GM21390 (cell line): Measurements from ENCODE around the gene RRAGD.
A peak's percentile ranks its signal among the peaks of the same experiment; 100 is the strongest.

Experiments used
- ATAC-seq: cut with Tn5 transposase; IDR thresholded peaks from one replicate; pipeline ENCODE4 v1.9.1; 2021; ENCODE audit not compliant: unreplicated experiment

The RRAGD gene, protein sequence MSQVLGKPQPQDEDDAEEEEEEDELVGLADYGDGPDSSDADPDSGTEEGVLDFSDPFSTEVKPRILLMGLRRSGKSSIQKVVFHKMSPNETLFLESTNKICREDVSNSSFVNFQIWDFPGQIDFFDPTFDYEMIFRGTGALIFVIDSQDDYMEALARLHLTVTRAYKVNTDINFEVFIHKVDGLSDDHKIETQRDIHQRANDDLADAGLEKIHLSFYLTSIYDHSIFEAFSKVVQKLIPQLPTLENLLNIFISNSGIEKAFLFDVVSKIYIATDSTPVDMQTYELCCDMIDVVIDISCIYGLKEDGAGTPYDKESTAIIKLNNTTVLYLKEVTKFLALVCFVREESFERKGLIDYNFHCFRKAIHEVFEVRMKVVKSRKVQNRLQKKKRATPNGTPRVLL

DNA sequence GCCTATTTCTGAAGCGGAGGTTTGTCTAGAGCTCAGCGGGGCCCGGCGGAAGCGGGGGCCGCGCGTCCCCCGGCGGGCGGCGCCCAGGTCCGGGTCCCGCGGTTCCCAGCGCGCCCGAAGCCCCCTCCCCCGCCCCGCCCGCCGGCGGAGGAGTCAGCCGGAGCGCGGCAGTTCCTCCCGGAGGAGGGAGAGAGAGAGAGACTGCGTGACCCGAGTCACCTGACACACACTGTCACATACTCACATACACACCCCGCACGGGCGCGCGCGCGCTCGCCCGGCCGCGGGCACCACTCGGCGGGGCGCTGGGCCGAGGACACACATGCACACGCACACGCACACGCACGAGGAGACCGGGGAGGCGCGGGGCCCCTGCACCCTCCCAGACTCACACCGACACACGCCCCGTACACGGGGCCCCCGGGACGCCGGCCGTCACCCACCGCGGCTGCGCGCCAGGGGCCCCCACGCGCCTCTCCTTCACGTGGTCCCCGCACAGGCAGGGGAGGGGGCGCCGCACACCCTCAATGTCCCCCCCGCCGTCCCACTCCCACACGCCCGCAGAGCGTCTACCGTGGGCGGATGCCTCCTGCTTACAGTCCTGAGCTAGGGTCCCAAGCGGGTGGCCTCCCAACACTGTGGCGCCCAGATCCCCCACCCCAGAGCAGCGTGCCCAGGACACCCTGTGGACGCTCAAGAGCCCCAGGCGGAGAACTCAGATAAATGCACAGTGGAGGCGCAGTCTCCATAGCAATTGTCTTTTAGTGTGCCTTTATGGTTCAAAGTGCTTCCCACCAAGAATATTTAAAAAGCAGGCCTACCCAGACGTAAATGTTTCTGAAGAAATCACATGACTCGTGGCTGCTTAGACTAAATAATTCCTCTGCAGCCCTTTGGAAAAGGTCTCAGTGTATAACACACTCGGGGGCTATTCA, at the start of gene RRAGD:
RRAGD (minus strand) TSS at position 203 of the 935 bp plus-strand sequence. CDS start 280 bp downstream, outside the sequence.
- ATAC-seq = peak; percentile 65

- no peak for ATAC-seq
Observed at GRCh38 chr6:89460713-89461112, 48.6 kb upstream of the RRAGD start.

DNA sequence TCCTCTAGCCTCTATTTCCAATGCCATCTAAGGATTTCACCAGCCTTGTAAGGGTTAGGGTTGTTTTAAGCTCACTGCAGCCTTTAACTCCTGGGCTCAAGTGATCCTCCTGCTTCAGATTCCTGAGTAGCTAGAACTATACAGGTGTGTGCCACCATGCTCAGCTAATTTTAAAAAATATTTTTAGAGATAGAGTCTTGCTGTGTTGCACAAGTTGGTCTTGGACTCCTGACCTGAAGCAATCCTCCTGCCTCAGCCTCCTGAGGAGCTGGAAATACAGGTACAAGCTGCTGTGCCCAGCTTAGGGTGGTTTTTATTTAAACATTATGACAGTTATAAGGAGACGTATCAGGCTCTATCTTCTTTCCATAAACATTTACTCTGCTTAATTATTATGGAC, 47.4 kb upstream of the RRAGD start:
- ATAC-seq = no peak

DNA sequence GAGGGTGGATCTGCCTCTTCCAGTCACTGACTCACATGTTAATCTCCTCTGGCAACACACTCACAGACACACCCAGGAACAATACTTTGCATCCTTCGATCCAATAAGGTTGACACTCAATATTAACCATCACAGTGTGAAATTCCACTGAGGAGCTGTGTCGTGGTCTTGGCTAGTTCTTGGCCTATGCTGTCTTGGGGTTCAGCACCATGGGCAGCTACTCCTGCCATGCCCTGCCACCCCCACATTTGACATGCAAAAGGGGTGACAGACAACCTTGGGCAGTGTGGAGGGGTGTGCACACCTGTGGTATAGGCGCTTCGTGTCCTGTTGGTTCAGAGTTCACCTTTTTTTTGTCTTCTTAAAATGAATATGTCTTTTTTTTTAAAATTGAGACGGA, 46.6 kb upstream of the RRAGD start:
- no peak for ATAC-seq

DNA sequence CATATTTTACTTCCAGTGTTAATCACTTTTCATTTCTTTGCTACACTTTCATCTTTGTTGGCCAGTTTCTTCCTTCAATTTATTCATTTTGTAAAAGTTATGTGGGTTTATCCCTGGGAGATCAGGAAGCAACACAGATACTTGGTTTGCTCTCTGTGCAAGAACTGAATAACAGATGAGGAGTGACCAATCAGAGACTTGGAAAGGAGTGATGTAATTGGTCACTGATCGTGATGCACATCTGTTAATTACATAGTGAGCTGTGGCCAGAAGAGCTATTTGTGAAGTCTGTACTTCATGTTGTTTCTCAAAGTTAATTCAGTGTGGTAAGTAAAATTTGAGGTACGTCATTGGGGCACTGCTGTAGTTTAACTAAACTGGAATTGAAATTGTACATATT, 42.2 kb upstream of the RRAGD start:
- ATAC-seq = no peak

- no peak for ATAC-seq
Observed at GRCh38 chr6:89452281-89452680, 40.2 kb upstream of the RRAGD start.

- no peak for ATAC-seq
Observed at GRCh38 chr6:89449193-89449592, 37.1 kb upstream of the RRAGD start.

DNA sequence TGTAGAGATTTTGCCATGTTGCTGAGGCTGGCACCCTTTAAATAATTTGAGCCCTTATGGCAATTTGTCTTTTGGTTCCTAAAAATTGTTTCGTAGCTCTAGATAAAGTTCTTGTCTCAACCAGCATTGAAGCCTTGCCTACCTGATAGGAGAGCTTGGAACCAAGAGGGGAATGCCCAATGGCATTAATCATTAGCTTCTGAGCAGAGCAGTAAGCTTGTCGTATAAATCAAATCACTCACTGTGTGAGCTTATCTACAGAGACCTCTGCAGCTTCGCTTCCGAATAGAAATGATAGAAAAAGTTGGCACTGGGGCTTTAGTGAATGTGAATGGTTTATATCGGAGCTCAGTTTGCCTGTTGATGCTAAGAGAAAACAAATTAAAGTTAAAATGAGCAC, 31.6 kb upstream of the RRAGD start:
- ATAC-seq = no peak

GRCh38 chr6:89440200-89440599, 28.1 kb upstream of the RRAGD start:
- no peak for ATAC-seq

GRCh38 chr6:89439014-89439413, 26.9 kb upstream of the RRAGD start:
- ATAC-seq = no peak

DNA sequence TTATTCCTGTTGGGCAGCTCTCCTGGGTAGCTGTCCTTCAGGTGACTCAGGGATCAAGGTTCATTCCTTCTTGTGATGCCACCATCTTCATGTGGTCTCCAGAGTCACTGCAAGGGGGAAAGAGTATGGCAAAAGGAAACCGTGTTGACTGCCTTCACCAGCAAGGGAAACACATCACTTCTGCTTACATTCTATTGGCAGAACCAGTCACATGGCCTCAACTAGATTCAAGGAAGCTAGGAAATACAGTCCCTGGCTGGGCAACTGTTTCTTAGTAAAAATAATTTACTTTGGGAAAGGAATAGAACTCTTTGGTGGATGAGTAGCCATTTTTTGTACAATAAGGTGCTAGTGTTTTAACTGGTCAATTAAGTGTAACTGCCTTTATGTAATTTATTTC, 26.2 kb upstream of the RRAGD start:
- ATAC-seq = no peak

GRCh38 chr6:89436226-89436625, 24.2 kb upstream of the RRAGD start:
- ATAC-seq = no peak

- no peak for ATAC-seq
Observed at GRCh38 chr6:89434954-89435353, 22.9 kb upstream of the RRAGD start.

DNA sequence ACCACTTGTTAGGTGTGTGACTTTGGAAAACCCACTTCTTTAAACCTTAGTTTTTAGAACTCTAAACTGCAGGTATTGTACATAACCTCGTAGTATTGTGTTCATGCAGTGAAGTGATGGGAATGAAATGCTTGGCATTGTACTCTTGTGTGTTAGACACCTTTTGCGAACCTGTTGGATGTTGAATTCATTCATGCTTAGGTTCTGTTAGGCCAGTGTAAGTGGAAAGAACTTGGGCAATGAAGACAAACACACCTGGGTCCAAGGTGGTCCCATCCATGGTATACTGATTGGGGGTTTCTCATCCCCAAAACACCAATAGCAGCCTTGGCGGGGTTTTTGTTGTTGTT, 22.1 kb upstream of the RRAGD start:
- no peak for ATAC-seq

- ATAC-seq = peak; percentile 36
Observed at GRCh38 chr6:89433252-89434149, 21.4 kb upstream of the RRAGD start.

GRCh38 chr6:89432875-89433251, 20.8 kb upstream of the RRAGD start, which contains the start of gene ANKRD6:
Gene ANKRD6, plus strand, starts transcription at chr6:89433152. Its CDS starts 133,825 bp downstream, at chr6:89566977.
- peak; percentile 92 for ATAC-seq

- no peak for ATAC-seq
Observed at GRCh38 chr6:89430201-89430962, 18.3 kb upstream of the RRAGD start.

GRCh38 chr6:89416796-89417195, 4.7 kb upstream of the RRAGD start:
- no peak for ATAC-seq

GRCh38 chr6:89415185-89415584, 3.1 kb upstream of the RRAGD start:
- ATAC-seq = no peak

DNA sequence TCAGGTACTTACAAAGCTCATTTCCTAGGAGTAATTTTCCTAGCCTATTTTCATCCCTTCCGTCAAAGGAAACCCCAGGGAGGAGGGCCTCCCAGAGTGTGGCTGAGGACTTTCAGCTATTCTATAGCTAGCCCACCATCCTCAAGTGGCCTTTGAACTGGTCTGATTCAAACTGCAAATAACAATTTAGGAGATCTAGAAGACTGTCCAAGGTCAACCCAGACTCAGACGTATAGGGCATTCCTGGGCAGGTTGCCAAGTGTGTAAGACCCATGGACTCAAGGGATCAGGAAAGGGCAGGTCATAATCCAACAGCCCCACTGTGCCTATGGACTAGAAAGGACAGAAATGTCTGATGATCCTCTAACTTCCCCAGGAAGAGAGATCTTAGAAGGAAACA, 2.1 kb upstream of the RRAGD start:
- no peak for ATAC-seq
